ENCODE measurements around the gene COMTD1.
"Not testable (repeated sequence)": the region's sequence is repeated elsewhere in the genome, so short reads cannot be mapped to it uniquely, and the experiment has no call there.

The COMTD1 gene

DNA sequence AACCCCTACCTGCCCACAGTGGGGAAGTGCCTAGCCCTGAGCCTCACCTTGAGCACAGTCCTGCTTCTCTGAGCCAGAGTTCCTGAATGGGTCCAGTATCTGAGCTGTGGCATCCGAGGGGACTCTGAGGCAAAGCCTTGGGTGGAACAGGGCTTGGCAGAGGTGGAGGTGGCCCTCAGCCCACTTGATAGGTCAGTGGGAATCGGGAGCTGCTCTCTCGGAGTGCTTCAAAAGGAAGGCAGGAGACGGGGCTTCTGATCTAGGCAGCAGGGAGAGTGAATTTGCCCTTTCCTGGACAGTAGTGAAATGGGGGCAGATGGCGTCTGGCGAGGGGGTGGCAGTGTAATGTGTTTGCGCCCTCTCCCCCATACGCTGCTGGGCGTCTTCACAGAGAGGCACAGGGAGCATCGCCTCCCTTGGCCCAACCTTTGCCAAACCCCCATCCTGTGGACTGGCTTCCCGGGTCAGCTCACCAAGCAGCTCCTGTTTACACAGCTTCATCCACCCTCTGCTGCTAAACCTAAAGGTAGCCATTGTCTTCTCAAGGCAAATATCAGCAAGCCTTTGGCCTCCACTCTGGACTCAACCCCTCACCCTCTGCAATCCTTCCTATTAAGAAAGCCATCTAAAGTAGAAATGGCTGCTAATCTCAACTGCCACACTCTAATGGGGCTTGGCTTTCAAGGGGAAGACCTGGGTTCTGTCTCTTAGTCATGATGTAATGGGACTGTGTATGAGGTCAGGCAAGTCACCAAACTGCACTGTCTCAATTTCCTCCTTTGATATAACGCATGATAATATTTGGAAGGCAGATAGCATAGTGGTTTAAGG, 46.3 kb downstream of the COMTD1 start:
- DNase-seq, result no peak

DNA sequence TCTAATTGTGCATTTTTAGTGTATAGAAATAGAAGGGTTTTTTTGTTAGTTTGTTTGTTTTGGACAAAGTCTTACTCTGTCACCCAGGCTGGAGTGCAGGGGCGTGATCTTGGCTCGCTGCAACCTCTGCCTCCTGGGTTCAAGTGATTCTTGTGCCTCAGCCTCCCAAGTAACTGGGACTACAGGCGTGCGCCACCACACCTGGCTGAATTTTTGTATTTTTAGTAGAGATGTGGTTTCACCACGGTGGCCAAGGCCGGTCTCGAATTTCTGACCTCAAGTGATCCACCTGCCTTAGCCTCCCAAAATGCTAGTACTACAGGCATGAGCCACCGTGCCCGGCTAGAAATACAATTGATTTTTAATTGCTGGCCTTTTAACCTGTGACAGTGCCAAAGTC, 47.2 kb downstream of the COMTD1 start:
- DNase-seq, result not testable (repeated sequence)

DNA sequence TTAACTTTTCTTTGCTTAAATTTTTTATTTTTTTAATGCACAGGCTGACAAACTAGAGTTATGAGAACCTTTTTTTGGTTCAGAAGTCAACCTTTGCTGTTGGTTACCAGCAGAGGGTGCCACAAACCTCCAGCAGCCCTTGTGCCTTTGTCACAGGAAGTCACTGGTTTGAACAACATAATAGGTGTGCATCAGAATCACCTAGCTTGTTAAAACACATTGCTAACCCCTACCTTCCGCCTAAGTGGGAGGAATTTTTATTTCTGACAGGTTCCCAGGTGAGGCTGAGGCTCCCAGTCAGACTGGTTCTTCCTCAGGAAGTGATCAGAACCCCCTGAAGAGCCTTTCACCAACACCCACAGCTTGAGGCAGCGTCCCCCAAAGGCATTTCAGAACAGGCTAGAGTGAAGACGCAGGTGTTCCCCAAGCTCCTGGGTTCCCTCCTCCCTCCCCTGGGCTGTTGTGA, 47.8 kb downstream of the COMTD1 start:
- DNase-seq, result peak; percentile 84

DNA sequence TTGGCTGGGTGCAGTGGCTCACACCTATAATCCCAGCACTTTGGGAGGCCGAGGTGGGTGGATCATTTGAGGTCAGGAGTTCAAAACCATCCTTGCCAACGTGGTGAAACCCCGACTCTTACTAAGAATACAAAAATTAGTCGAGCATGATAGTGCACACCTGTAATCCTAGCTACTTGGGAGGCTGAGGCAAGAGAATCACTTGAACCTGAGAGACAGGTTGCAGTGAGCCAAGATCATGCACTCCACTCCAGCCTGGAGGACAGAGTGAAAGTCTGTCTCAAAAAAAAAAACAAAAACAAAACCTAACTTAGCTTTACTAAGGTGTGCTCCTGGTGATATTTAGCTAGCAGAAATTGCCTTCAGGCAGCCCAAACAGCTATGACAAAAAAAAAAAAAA, 49.4 kb downstream of the COMTD1 start:
- no peak for DNase-seq
